HepG2 (cell line): ENCODE data around the gene ANTXR1. TPM values are rescaled to one million over a fixed set of nuclear protein-coding genes. Genes with fewer than 3 reads are reported as not detected.

Experiments
- ATAC-seq: fragments of 200-7000 bp; cut with Tn5 transposase; 3 replicates; pipeline ENCODE4 v1.9.1; 2020; ENCODE audit warnings: mild to moderate bottlenecking, moderate library complexity
- BruUV-seq: library from RNA; stranded (reverse); fragments of 400-500 nt; replicated peaks from 2 replicates; lab custom pipeline; 2021; lab: Mats Ljungman, UMichigan
- CTCF ChIA-PET: fragments of 300-600 bp; formaldehyde crosslinking; extraction: SDS; loops from one replicate; lab custom pipeline; 2021; ENCODE audit warnings: low total read pairs, inconsistent platforms, low intra/inter-chr PET ratio; lab: Yijun Ruan, JAX
- POLR2A ChIA-PET: fragments of 350-600 bp; sonication (Branson Sonifier 250); formaldehyde crosslinking; loops from one replicate; lab custom pipeline; 2020; ENCODE audit warnings: antibody characterized with exemption, inconsistent platforms; lab: Yijun Ruan, JAX
- DNase-seq: peaks from one replicate; pipeline ENCODE4 v3.0.0-alpha.2; 2015; ENCODE audit warnings: low spot score
- FAIRE-seq: peaks from 3 replicates; lab custom pipeline; 2011; peaks lifted over from hg19 to GRCh38; lab: Jason Lieb, UNC
- H2AFZ ChIP-seq: one replicate; pipeline ENCODE4 v1.6.1; 2011; ENCODE audit warnings: low read length, inconsistent platforms
- H3K27ac ChIP-seq: fragments of 300-600 bp; 3 replicates; pipeline ENCODE4 v1.8.0; 2011; ENCODE audit warnings: mixed run types, mild to moderate bottlenecking, mixed read lengths, low read length, inconsistent platforms; ENCODE audit not compliant: insufficient read depth; ENCODE audit errors: extremely low read length
- H3K27me3 ChIP-seq, 2 experiments: fragments of 200-600 bp in 1 of 2; 2 replicates in 1 of 2; 3 replicates in 1 of 2; pipeline versions ENCODE4 v1.6.0 to v1.8.0; 2011; ENCODE audit warnings: low read length in 2 of 2, mild to moderate bottlenecking in 2 of 2, moderate library complexity in 2 of 2, inconsistent platforms in 1 of 2; ENCODE audit not compliant: insufficient read depth in 2 of 2, control insufficient read depth in 1 of 2
- H3K36me3 ChIP-seq, 2 experiments: fragments of 200-600 bp in 1 of 2; replicated peaks in 1 of 2; 2 replicates in 1 of 2; 3 replicates in 1 of 2; pipeline versions ENCODE4 v1.5.1 to v1.8.0; 2011; ENCODE audit warnings: low read length in 2 of 2, inconsistent platforms in 1 of 2; ENCODE audit not compliant: insufficient read depth in 2 of 2, control insufficient read depth in 1 of 2
- H3K4me1 ChIP-seq: 2 replicates; pipeline ENCODE4 v1.5.1; 2012; ENCODE audit warnings: low read length, inconsistent platforms; ENCODE audit not compliant: insufficient read depth
- H3K4me2 ChIP-seq: 2 replicates; pipeline ENCODE4 v1.6.0; 2011; ENCODE audit warnings: low read depth, low read length, inconsistent platforms
- H3K4me3 ChIP-seq, 3 experiments: fragments of 200-600 bp in 1 of 3; sonication (generic), shearing (Covaris generic) in 1 of 3; replicated peaks in 1 of 3; 2 replicates each; pipeline ENCODE4 v1.5.1; 2011 to 2016; ENCODE audit warnings: low read length in 3 of 3, inconsistent platforms in 2 of 3, low read depth in 2 of 3, mild to moderate bottlenecking in 2 of 3, control low read depth in 1 of 3, mixed read lengths in 1 of 3; ENCODE audit not compliant: insufficient read depth in 1 of 3
- H3K79me2 ChIP-seq: one replicate; pipeline ENCODE4 v1.6.1; 2011; ENCODE audit warnings: low read length, inconsistent platforms; ENCODE audit not compliant: insufficient read depth
- H3K9ac ChIP-seq: 2 replicates; pipeline ENCODE4 v1.6.0; 2011; ENCODE audit warnings: mild to moderate bottlenecking, low read depth, low read length, inconsistent platforms; ENCODE audit not compliant: insufficient read depth
- H3K9me3 ChIP-seq: 2 replicates; pipeline ENCODE4 v1.5.1; 2012; ENCODE audit warnings: mild to moderate bottlenecking, low read length
- H4K20me1 ChIP-seq: 2 replicates; pipeline ENCODE4 v1.6.0; 2011; ENCODE audit warnings: inconsistent platforms, mild to moderate bottlenecking, low read length, moderate library complexity; ENCODE audit not compliant: insufficient read depth
- AHR ChIP-seq: IDR thresholded peaks from 2 replicates; pipeline ENCODE4 v1.6.1; 2018; ENCODE audit warnings: missing genetic modification reagents, missing compliant biosample characterization
- ARID4A ChIP-seq: sonication (generic); formaldehyde crosslinking; IDR thresholded peaks from 2 replicates; pipeline ENCODE4 v1.5.0; 2020; ENCODE audit warnings: mild to moderate bottlenecking, missing genetic modification reagents, borderline replicate concordance
- HIC2 ChIP-seq: sonication (generic); formaldehyde crosslinking; IDR thresholded peaks from 2 replicates; pipeline ENCODE4 v1.9.0; 2022; ENCODE audit warnings: low read depth, missing genetic modification reagents
- KAT7 ChIP-seq: IDR thresholded peaks from 2 replicates; pipeline ENCODE4 v1.6.1; 2018; ENCODE audit warnings: borderline replicate concordance, missing compliant biosample characterization
- MXD1 ChIP-seq: sonication (generic); formaldehyde crosslinking; IDR thresholded peaks from 2 replicates; pipeline ENCODE4 v1.4.0; 2020; ENCODE audit warnings: mild to moderate bottlenecking, missing genetic modification reagents
- NCOA5 ChIP-seq: sonication (generic); formaldehyde crosslinking; IDR thresholded peaks from 2 replicates; pipeline ENCODE4 v1.4.0; 2020; ENCODE audit warnings: missing genetic modification reagents
- NR2F2 ChIP-seq: IDR thresholded peaks from 2 replicates; pipeline ENCODE4 v1.6.1; 2012; ENCODE audit warnings: low read depth, inconsistent platforms, borderline replicate concordance
- TBX3 ChIP-seq: fragments of 450-650 bp; IDR thresholded peaks from 2 replicates; pipeline ENCODE4 v1.6.1; 2017; ENCODE audit warnings: antibody characterized with exemption, mild to moderate bottlenecking, inconsistent platforms, borderline replicate concordance
- TCF12 ChIP-seq, 2 experiments: fragments of 450-650 bp in 1 of 2; sonication (generic) in 1 of 2; formaldehyde crosslinking in 1 of 2; IDR thresholded peaks; 2 replicates each; pipeline versions ENCODE4 v1.6.1 to v1.8.0; 2017 to 2022; ENCODE audit warnings: antibody characterized with exemption in 1 of 2, mild to moderate bottlenecking in 1 of 2, missing genetic modification reagents in 1 of 2, moderate library complexity in 1 of 2
- TEAD2 ChIP-seq: sonication (generic); formaldehyde crosslinking; IDR thresholded peaks from 2 replicates; pipeline ENCODE4 v1.9.0; 2021; ENCODE audit warnings: missing genetic modification reagents
- THYN1 ChIP-seq: sonication (generic); formaldehyde crosslinking; IDR thresholded peaks from 2 replicates; pipeline ENCODE4 v1.8.1; 2023; ENCODE audit warnings: low read depth, mild to moderate bottlenecking, moderate library complexity, missing genetic modification reagents, borderline replicate concordance
- ZNF629 ChIP-seq: sonication (generic); formaldehyde crosslinking; conservative IDR thresholded peaks from 2 replicates; pipeline ENCODE4 v1.5.0; 2020; ENCODE audit warnings: missing genetic modification reagents
- ZNF737 ChIP-seq: sonication (generic); formaldehyde crosslinking; IDR thresholded peaks from 2 replicates; pipeline ENCODE4 v1.5.0; 2020; ENCODE audit warnings: missing genetic modification reagents, mild to moderate bottlenecking, borderline replicate concordance
- WGBS: methylation state at CpG from one replicate; pipeline ENCODE4 v1.1.6; 2017; ENCODE audit warnings: low lambda C conversion rate; 5-methylcytosine and 5-hydroxymethylcytosine counted together
- in situ Hi-C: cut with HindIII; loops from 2 replicates; pipeline ENCODE4 v1.10.0; 2017; ENCODE audit warnings: low pct_unique_long_range_greater_than_20kb; ENCODE audit not compliant: extremely low pct_ligation_motif_present
- intact Hi-C: fragments of 100-400 bp; cut with micrococcal nuclease; formaldehyde crosslinking; loops from one replicate; pipeline ENCODE4 v1.10.0; 2022; ENCODE audit not compliant: unreplicated experiment
- polyA plus RNA-seq, 8 experiments: library from polyadenylated mRNA; depleted of rRNA in 3 of 8; stranded (reverse) in 7 of 8; unstranded in 1 of 8; fragments of >200 nt; fragmentation: Illumina TruSeq in 4 of 8; extraction: Trizol in 4 of 8; gene quantifications; 2 replicates each; pipeline versions ENCODE4 v1.2.1 to v1.2.3, GENCODE V29; 2011 to 2016; ENCODE audit warnings: low read depth in 4 of 8, missing spikeins in 1 of 8, mixed read lengths in 1 of 8; ENCODE audit not compliant: insufficient read depth in 1 of 8
- total RNA-seq, 5 experiments: library from RNA; depleted of rRNA; stranded (reverse); fragments of >200 nt; fragmentation: Illumina TruSeq; extraction: Trizol; gene quantifications; 2 replicates each; pipeline ENCODE4 v1.2.3, GENCODE V29; 2016; ENCODE audit warnings: low read depth in 1 of 5

Gene ANTXR1
- total and polyA plus RNA-seq, 2 of the 13 experiments (the other 11 are each of a cell fraction or from before 2014, with no cell fraction given), result 4.5 to 12.7 TPM

- in situ Hi-C loops, result no loop called here
- ATAC-seq, result no peak
- WGBS, result 86% methylated on average over 2 of the region's 2 CpGs
- no TSS peak for BruUV-seq
- no peak overlapping the region for H3K4me3 ChIP-seq
- DNase-seq, result no peak
- intact Hi-C loops, result no loop called here
- no peak overlapping the region for H3K9ac ChIP-seq
- no peaks in the 10 kb centered on the region for H3K79me2 ChIP-seq
- H3K27me3 ChIP-seq, result no peaks in the 10 kb centered on the region
- TF ChIP-seq NCOA5 (CRISPR knock-in tag) (no peak), HIC2 (CRISPR knock-in tag) (no peak), TCF12 (IDR thresholded peaks at IDR 0.05) (no peak), TCF12 (CRISPR knock-in tag; IDR thresholded peaks at IDR 0.05) (no peak), NR2F2 (no peak), ARID4A (CRISPR knock-in tag) (no peak), AHR (CRISPR knock-in tag) (no peak), KAT7 (CRISPR knock-in tag) (no peak), MXD1 (CRISPR knock-in tag) (no peak), TBX3 (no peak), TEAD2 (no peak), THYN1 (no peak), ZNF737 (CRISPR knock-in tag) (no peak), ZNF629 (no peak)
- H3K27ac ChIP-seq, result no peak overlapping the region
- no peak overlapping the region for H3K4me2 ChIP-seq
- ChIA-PET POLR2A (no interaction called here), CTCF (no interaction called here)
- no peak for FAIRE-seq
- peaks cover 11% of the 10 kb centered on the region for H3K4me1 ChIP-seq
- no peaks in the 10 kb centered on the region for H4K20me1 ChIP-seq
- H2AFZ ChIP-seq, result no peak overlapping the region
- no peaks in the 10 kb centered on the region for H3K36me3 ChIP-seq
- peaks cover 7% of the 10 kb centered on the region; the same call in 1 of the 2 replicates for H3K9me3 ChIP-seq
These were observed 54.1 kb downstream of the ANTXR1 start for GRCh38 chr2:69067026-69067630.
